Breast epithelium (tissue), 4 donors: Measurements from ENCODE around the gene ZNF592. TPM values are rescaled to one million over a fixed set of nuclear protein-coding genes. Genes with fewer than 3 reads are reported as not detected.

Experiments
- DNase-seq, 2 donors: peaks; one replicate each; pipeline ENCODE4 v3.0.0-alpha.2; 2019; ENCODE audit warnings: low spot score in 2 of 2
- H3K27ac ChIP-seq, 2 donors: fragments of 200-600 bp; sonication (generic) in 1 of 2; one replicate each; pipeline ENCODE4 v1.5.1; 2016 to 2019; ENCODE audit warnings: mild to moderate bottlenecking in 1 of 2
- H3K27me3 ChIP-seq, 2 donors: fragments of 200-600 bp; sonication (generic) in 1 of 2; one replicate each; pipeline versions ENCODE4 v1.5.1 to v1.6.0; 2017 to 2019; ENCODE audit warnings: control low read depth in 1 of 2, mild to moderate bottlenecking in 1 of 2
- H3K36me3 ChIP-seq: fragments of 200-600 bp; one replicate; pipeline ENCODE4 v1.5.1; 2019
- H3K4me1 ChIP-seq, 2 donors: fragments of 200-600 bp; sonication (generic); one replicate each; pipeline ENCODE4 v1.5.1; 2016 to 2019; ENCODE audit warnings: control low read depth in 1 of 2
- H3K4me3 ChIP-seq, 3 donors: fragments of 200-600 bp; sonication (generic); 1 replicate in 2 of 3; 2 replicates in 1 of 3; pipeline ENCODE4 v1.5.1; 2016 to 2019; ENCODE audit warnings: mild to moderate bottlenecking in 3 of 3, moderate library complexity in 2 of 3
- H3K9me3 ChIP-seq, 2 donors: fragments of 200-600 bp; sonication (generic) in 1 of 2; one replicate each; pipeline ENCODE4 v1.5.1; 2016 to 2019; ENCODE audit warnings: control low read depth in 1 of 2
- POLR2A ChIP-seq: fragments of 450-650 bp; IDR thresholded peaks from one replicate; pipeline ENCODE4 v1.6.1; 2016; ENCODE audit warnings: antibody characterized with exemption, mild to moderate bottlenecking, moderate library complexity
- POLR2AphosphoS5 ChIP-seq, 3 donors: sonication (generic); formaldehyde crosslinking; IDR thresholded peaks; one replicate each; pipeline ENCODE4 v1.6.1; 2017; ENCODE audit warnings: antibody characterized with exemption in 3 of 3
- intact Hi-C: fragments of 100-400 bp; cut with DNase I; formaldehyde crosslinking; loops from one replicate; pipeline ENCODE4 v1.15.1; 2023; ENCODE audit warnings: low total_unique reads
- total RNA-seq, 3 donors: library from RNA; depleted of rRNA; stranded (reverse); fragments of >200 nt; gene quantifications; one replicate each; pipeline ENCODE4 v1.1.0, GENCODE V29; 2016
- TF ChIP-seq, protein P1 (sequence below), 3 donors: fragments of 450-650 bp; IDR thresholded peaks; one replicate each; pipeline ENCODE4 v1.5.1; 2016 to 2017; ENCODE audit warnings: antibody characterized with exemption in 3 of 3, mild to moderate bottlenecking in 3 of 3, moderate library complexity in 3 of 3

The ZNF592 gene
- total RNA-seq, 3 donors from 2014 or later = 14.1 to 18.4 (median 18.2) TPM

DNA sequence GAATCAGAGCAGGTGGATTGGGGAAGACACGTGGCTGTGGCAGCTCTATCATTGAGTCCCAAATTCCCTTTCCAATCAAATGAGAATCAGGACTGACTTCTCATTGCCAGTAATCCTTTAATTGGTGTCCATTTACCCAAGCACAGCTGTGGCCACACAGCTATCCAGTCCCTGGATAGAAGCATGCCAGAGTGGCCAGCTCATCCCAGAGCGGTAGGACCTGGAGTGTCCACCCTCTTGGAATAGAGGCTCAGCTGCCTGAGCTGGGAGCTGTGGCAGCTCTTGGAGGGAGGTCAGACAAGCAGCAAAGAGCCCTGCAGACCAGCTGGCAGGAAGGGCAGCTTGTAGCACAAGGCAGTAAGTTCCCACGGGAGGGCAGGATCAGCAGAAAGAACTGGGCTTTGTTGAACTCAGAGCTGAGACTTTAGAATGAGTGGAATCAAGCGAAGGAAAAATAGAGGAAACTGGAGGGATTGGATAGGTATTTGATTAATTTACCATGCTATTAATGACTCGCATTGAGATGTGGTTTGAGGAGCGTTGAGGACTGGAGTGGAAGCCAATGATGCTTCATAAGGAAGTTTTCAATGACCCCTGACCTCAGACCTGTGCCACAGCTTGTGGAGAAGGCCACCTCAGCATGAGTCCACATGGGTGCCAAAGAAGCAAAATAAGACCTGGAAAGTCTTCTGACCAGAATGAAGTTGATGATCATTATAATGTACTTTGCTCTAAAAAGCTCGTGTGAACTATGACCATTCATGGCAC is 61.9 kb downstream of the ZNF592 start:
- intact Hi-C loops = no loop called here
- H3K4me3 ChIP-seq = no peak overlapping the region
- H3K27ac ChIP-seq = no peak overlapping the region
- TF ChIP-seq, protein P1, sequence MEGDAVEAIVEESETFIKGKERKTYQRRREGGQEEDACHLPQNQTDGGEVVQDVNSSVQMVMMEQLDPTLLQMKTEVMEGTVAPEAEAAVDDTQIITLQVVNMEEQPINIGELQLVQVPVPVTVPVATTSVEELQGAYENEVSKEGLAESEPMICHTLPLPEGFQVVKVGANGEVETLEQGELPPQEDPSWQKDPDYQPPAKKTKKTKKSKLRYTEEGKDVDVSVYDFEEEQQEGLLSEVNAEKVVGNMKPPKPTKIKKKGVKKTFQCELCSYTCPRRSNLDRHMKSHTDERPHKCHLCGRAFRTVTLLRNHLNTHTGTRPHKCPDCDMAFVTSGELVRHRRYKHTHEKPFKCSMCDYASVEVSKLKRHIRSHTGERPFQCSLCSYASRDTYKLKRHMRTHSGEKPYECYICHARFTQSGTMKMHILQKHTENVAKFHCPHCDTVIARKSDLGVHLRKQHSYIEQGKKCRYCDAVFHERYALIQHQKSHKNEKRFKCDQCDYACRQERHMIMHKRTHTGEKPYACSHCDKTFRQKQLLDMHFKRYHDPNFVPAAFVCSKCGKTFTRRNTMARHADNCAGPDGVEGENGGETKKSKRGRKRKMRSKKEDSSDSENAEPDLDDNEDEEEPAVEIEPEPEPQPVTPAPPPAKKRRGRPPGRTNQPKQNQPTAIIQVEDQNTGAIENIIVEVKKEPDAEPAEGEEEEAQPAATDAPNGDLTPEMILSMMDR (IDR thresholded peaks at IDR 0.05) = no peak
- no peak for TF ChIP-seq POLR2A
- TF ChIP-seq POLR2AphosphoS5 (IDR thresholded peaks at IDR 0.05) = no peak
- no peaks in the 10 kb centered on the region for H3K36me3 ChIP-seq
- no peak for DNase-seq
- H3K4me1 ChIP-seq = no peaks in the 10 kb centered on the region
- H3K27me3 ChIP-seq = no peaks in the 10 kb centered on the region
- no peaks in the 10 kb centered on the region for H3K9me3 ChIP-seq

DNA sequence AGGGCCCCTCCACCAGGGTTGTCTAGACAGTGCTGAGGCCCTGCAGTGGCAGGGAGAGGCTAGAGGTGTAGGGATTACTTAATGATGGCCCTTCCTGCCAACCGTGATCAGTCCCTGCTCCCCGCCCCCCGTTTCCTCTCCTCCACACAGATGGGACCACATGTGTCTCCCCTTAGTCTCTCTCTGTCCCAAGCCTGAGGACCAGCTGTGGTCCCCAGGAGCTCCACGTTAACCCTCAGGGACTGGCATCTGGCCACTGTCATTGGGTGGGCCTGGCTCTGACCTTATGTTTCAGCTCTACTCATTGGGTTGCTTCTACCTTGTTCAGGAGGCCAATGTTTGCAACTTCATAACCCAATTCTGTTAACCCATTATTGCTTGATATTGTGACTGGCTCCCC is 62.8 kb downstream of the ZNF592 start:
- Histone ChIP-seq H3K4me3 (no peak overlapping the region), H3K27me3 (no peaks in the 10 kb centered on the region), H3K9me3 (no peaks in the 10 kb centered on the region), H3K27ac (no peak overlapping the region), H3K36me3 (no peaks in the 10 kb centered on the region), H3K4me1 (no peaks in the 10 kb centered on the region)
- DNase-seq = no peak
- TF ChIP-seq POLR2A (no peak), POLR2AphosphoS5 (IDR thresholded peaks at IDR 0.05) (no peak)
- TF ChIP-seq, protein P1 (IDR thresholded peaks at IDR 0.05) = no peak
- intact Hi-C loops = no loop called here

DNA sequence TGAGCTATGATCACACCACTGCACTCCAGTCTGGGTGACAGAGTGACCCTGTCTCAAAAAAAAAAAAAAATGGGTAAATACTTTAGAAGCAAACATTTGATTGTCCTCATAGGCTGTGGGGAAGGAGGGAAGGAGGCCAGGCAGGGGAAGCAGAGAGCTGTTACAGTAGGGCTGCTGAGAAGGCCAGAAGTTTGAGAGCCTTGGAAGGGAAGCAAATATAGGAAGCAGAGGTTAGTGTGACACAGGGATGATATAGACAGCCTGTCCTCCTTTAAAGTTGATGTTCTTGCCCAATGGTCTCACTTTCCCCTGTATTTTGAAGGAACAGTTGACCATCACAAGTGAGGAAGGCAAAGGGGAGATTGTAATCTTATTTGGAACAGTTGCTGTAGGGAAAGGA is 63.4 kb downstream of the ZNF592 start:
- Histone ChIP-seq H3K4me3 (no peak overlapping the region), H3K27ac (no peak overlapping the region), H3K9me3 (no peaks in the 10 kb centered on the region), H3K36me3 (no peaks in the 10 kb centered on the region), H3K4me1 (no peaks in the 10 kb centered on the region), H3K27me3 (no peaks in the 10 kb centered on the region)
- TF ChIP-seq, protein P1 (IDR thresholded peaks at IDR 0.05) = no peak
- TF ChIP-seq POLR2A = no peak
- TF ChIP-seq POLR2AphosphoS5 (IDR thresholded peaks at IDR 0.05) = no peak
- intact Hi-C loops = no loop called here
- no peak for DNase-seq

DNA sequence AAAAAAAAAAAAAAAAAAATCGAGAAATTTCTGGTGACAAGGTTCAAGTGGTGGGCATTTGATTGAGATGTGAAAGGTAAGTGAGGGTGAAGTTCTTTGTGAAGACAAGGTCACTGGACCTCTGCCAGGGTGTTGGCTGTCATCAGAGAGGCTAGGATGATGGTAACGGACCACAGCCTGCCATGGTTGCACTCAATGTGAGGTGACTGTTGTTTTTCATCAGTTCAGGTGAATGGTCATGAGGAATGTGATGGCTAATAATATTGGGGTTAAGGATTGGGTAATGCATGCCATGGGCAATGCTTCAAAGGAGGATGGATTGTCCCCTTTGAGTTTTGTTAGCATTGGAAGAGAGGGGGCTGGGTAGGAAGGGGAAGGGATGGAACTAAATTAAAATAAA is 64.5 kb downstream of the ZNF592 start:
- Histone ChIP-seq H3K4me3 (no peak overlapping the region), H3K36me3 (no peaks in the 10 kb centered on the region), H3K27ac (no peak overlapping the region), H3K9me3 (no peaks in the 10 kb centered on the region), H3K27me3 (no peaks in the 10 kb centered on the region), H3K4me1 (no peaks in the 10 kb centered on the region)
- no peak for DNase-seq
- intact Hi-C loops = no loop called here
- TF ChIP-seq, protein P1 (IDR thresholded peaks at IDR 0.05) = no peak
- TF ChIP-seq POLR2A (no peak), POLR2AphosphoS5 (IDR thresholded peaks at IDR 0.05) (no peak)

DNA sequence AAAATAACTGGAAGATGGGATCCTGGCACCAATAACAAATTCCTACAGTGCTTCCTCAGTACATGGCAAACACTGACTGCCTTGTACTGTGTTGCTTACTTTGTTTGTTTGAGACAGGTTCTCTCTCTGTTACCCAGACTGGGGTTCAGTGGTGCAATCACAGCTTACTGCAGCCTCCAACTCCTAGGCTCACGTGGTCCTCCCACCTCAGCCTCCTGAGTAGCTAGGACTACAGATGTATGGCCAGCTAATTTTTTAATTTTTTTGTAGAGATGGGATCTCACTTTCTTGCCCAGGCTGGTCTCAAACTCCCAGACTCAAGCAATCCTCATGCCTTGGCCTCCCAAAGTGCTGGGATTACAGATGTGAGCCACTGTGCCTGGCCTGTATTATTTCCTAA is 65.0 kb downstream of the ZNF592 start:
- no peak for DNase-seq
- Histone ChIP-seq H3K9me3 (no peaks in the 10 kb centered on the region), H3K27me3 (no peaks in the 10 kb centered on the region), H3K4me3 (no peak overlapping the region), H3K27ac (no peak overlapping the region), H3K36me3 (no peaks in the 10 kb centered on the region), H3K4me1 (no peaks in the 10 kb centered on the region)
- no peak for TF ChIP-seq POLR2AphosphoS5 (IDR thresholded peaks at IDR 0.05)
- TF ChIP-seq, protein P1 (IDR thresholded peaks at IDR 0.05) = no peak
- TF ChIP-seq POLR2A = no peak
- intact Hi-C loops = no loop called here
